Bronchial epithelial cell (primary cell): ENCODE measurements around the gene GAL3ST1. TPM values are rescaled to one million over a fixed set of nuclear protein-coding genes. Genes with fewer than 3 reads are reported as not detected.
A peak's percentile ranks its signal among the peaks of the same experiment; 100 is the strongest.

Experiments
- DNase-seq: peaks from one replicate; pipeline ENCODE4 v3.0.0-alpha.2; 2010; ENCODE audit warnings: low read depth
- FAIRE-seq: peaks from 2 replicates; lab custom pipeline; 2011; peaks lifted over from hg19 to GRCh38; lab: Jason Lieb, UNC
- H3K27me3 ChIP-seq: 2 replicates; pipeline ENCODE4 v1.5.1; 2011; ENCODE audit warnings: low read length; ENCODE audit not compliant: control insufficient read depth, insufficient read depth
- H3K36me3 ChIP-seq: 2 replicates; pipeline ENCODE4 v1.5.1; 2011; ENCODE audit warnings: low read length; ENCODE audit not compliant: control insufficient read depth, insufficient read depth
- H3K4me3 ChIP-seq: 2 replicates; pipeline ENCODE4 v1.5.1; 2011; ENCODE audit warnings: mild to moderate bottlenecking, low read depth, low read length, control low read depth
- total RNA-seq: library from RNA; depleted of rRNA; stranded (reverse); fragments of >200 nt; gene quantifications from 2 replicates; pipeline ENCODE4 v1.2.1, GENCODE V29; 2014
- TF ChIP-seq, protein P1 (sequence below): IDR thresholded peaks from 2 replicates; pipeline ENCODE4 v1.5.1; 2011; ENCODE audit warnings: mild to moderate bottlenecking, moderate library complexity, low read length, control low read depth, inconsistent platforms; ENCODE audit not compliant: insufficient read depth, severe bottlenecking

The GAL3ST1 gene
- total RNA-seq, 1 donor from 2014 or later, result 0.26 TPM

DNA sequence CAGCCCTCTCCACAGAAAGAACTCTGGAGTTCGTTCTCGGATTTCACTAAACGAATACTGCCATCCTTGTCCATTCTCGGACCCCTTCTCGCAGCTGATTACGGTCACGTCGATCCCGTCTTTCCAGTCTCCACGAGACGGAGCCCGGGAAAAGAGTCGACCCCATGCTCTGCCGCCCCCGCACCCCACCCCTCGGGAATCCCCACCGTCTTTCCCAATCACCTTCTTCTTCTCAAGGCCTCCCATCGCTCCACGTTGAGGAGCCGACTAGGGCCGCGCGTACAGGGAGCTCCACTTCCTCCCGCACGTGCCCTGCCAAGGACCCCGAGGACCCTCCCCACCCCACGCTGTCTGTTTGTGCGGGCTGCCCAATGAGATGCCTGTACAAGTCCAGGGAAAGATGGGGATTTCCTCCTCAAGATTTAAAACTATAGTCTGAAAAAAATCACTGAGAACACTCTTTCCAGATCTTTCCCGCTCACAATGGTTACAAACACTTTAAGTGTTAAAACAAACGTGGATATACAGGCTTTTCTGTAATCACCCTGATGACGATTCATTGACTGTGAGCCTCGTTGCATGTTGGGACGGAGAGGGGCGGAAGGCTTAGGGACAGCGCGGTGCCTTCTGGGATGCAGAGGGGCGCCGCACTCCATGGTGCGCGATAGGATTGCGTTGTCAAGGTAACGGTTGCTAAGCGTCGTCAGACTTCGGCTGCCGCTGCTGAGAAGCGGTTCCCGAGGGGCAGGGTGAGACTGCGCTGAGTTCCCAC lies 17.3 kb upstream of the GAL3ST1 start, which contains the start of gene PES1:
PES1 (minus strand) TSS at position 323 of the 772 bp plus-strand sequence; CDS start at position 246, 77 bp downstream.
- FAIRE-seq (peak; percentile 99), DNase-seq (peak; percentile 93)
- Histone ChIP-seq H3K27me3 (peaks cover 2% of the 10 kb centered on the region), H3K4me3 (peak within 1 kb of the TSS; percentile 89), H3K36me3 (peaks cover 16% of the 10 kb centered on the region)
- TF ChIP-seq, protein P1, sequence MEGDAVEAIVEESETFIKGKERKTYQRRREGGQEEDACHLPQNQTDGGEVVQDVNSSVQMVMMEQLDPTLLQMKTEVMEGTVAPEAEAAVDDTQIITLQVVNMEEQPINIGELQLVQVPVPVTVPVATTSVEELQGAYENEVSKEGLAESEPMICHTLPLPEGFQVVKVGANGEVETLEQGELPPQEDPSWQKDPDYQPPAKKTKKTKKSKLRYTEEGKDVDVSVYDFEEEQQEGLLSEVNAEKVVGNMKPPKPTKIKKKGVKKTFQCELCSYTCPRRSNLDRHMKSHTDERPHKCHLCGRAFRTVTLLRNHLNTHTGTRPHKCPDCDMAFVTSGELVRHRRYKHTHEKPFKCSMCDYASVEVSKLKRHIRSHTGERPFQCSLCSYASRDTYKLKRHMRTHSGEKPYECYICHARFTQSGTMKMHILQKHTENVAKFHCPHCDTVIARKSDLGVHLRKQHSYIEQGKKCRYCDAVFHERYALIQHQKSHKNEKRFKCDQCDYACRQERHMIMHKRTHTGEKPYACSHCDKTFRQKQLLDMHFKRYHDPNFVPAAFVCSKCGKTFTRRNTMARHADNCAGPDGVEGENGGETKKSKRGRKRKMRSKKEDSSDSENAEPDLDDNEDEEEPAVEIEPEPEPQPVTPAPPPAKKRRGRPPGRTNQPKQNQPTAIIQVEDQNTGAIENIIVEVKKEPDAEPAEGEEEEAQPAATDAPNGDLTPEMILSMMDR, result no peak

DNA sequence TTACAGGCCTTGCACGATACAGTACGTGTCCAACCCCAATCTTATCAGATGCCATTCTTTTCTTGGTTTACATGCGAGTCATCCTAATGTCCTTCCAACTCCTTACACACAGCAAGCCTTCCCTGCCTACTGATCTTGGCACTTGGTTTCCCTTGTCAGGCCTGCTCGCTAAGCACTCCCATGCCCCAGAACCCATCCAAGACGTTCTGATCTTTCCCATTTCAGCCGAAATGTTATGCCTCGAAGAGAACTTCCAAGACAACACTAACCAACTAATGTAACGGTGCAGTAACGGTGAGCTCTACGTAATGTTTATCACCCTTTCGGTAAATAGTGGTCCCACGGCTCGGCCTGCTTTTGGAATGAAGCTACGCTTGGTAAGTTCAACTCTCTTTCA lies 16.7 kb upstream of the GAL3ST1 start:
- TF ChIP-seq, protein P1, result no peak
- FAIRE-seq, result no peak
- peak; percentile 29 for DNase-seq
- peak overlapping the region; percentile 89 for H3K4me3 ChIP-seq
- peaks cover 2% of the 10 kb centered on the region for H3K27me3 ChIP-seq
- peaks cover 18% of the 10 kb centered on the region for H3K36me3 ChIP-seq

DNA sequence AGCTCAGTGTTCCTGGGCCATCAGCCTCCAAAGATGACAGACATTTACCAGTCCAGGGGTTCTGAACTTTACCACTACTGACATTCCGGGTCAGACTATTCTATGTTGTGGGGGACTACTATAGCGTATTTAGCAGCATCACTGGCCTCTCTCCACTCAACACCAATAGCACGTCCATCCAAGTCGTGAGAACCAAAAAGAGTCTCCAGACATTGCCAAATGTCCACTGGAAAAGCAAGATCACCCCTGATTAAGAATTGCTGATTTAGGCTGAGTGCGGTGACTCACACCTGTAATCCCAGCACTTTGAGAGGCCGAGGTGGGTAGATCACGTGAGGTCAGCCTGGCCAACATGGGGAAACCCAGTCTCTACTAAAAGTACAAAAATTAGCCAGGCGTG lies 11.9 kb upstream of the GAL3ST1 start:
- TF ChIP-seq, protein P1, result no peak
- Histone ChIP-seq H3K27me3 (no peaks in the 10 kb centered on the region), H3K4me3 (no peak overlapping the region), H3K36me3 (peaks cover 44% of the 10 kb centered on the region)
- DNase-seq, result no peak
- no peak for FAIRE-seq

DNA sequence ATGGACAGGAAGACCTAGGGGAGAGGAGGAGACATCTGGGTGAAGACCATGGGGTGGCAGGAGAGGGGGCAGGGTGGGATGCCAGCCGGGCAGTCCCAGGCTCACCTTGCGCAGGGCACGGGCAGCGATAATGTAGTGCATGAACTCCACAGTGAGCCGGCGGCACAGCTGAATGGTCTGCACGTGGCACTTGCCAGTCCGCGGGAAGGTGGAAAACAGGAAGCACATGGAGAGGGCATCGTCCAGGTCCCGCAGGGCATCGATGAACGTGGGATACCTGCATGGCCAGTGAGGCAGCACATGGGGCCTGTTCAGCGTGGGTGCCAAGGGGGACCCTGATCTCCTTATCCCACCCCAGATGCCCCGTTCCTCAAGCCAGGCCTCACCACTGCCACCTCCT lies 10.0 kb upstream of the GAL3ST1 start:
- Histone ChIP-seq H3K4me3 (no peak overlapping the region), H3K27me3 (no peaks in the 10 kb centered on the region), H3K36me3 (peaks cover 61% of the 10 kb centered on the region)
- DNase-seq, result no peak
- FAIRE-seq, result no peak
- TF ChIP-seq, protein P1, result no peak

DNA sequence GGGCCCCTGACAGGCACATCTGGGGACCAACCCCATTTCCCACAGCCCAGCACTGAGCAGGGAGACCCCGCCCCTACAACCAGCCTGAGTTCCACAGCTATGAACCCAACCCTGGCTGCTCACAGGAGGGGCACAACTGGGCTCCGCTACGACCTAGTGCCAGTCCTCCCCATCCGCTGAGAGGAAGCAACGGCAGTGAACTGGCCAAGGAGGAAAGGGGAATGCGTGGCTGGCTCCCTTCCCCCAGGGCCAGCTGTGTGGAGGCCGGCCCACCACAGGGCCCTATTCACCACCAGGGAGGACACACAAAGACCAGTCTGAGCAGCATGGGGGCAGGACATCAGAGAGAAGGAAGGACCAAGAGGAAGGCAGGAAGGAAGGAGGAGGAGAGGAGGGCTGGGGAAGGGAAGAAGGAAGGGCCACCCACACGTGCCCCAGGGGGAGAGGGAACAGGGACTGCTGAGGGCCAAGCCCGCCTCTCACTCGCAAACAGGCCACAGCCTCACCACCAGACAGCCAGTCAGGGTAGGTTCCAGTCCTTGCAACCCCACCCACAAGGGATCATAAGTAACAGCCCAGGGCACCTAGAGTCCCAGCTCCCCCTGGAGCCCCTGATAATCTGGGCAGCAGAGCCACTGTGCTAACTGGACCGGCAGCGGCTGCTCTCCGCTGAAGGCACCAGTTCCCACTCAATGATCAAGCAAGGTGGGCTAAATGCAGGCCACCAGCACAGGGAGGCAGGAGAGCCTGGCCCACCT lies 8.5 kb upstream of the GAL3ST1 start:
- TF ChIP-seq, protein P1, result no peak
- no peak overlapping the region for H3K4me3 ChIP-seq
- FAIRE-seq (no peak), DNase-seq (no peak)
- H3K27me3 ChIP-seq, result no peaks in the 10 kb centered on the region
- H3K36me3 ChIP-seq, result peaks cover 63% of the 10 kb centered on the region
